A549 (cell line): ENCODE data around the gene GRID2IP. TPM values are rescaled to one million over a fixed set of nuclear protein-coding genes. Genes with fewer than 3 reads are reported as not detected.

Source experiments
- ATAC-seq, 2 experiments: fragments of 200-7000 bp in 1 of 2; fragments of >200 bp in 1 of 2; cut with Nextera tagmentation in 1 of 2; cut with Tn5 transposase in 1 of 2; 3 replicates each; pipeline versions ENCODE4 v1.8.0 to v1.9.1; 2018 to 2020; ENCODE audit warnings: mild to moderate bottlenecking in 1 of 2, moderate library complexity in 1 of 2
- CTCF ChIA-PET: fragments of 300-600 bp; sonication (Branson Sonifier 250); formaldehyde crosslinking; extraction: SDS; loops from one replicate; lab custom pipeline; 2021; ENCODE audit warnings: antibody characterized with exemption, inconsistent platforms; lab: Yijun Ruan, JAX
- POLR2A ChIA-PET: fragments of 350-600 bp; formaldehyde crosslinking; extraction: SDS; loops from one replicate; lab custom pipeline; 2021; ENCODE audit warnings: antibody characterized with exemption, inconsistent platforms; lab: Yijun Ruan, JAX
- DNase-seq, 2 experiments: peaks; one replicate each; pipeline versions ENCODE4 v3.0.0 to v3.0.0-alpha.2; 2011 to 2016; ENCODE audit warnings: low read depth in 1 of 2, low spot score in 1 of 2
- FAIRE-seq: peaks from 2 replicates; lab custom pipeline; 2011; peaks lifted over from hg19 to GRCh38; lab: Jason Lieb, UNC
- H3K27ac ChIP-seq, 2 experiments: fragments of >200 bp; sonication (Bioruptor Twin); formaldehyde crosslinking; 3 replicates each; pipeline ENCODE4 v1.5.1; 2016 to 2017
- H3K4me1 ChIP-seq: fragments of >200 bp; sonication (Bioruptor Twin); formaldehyde crosslinking; 3 replicates; pipeline ENCODE4 v1.6.1; 2016
- H3K4me2 ChIP-seq: fragments of >200 bp; sonication (Bioruptor Twin); formaldehyde crosslinking; 3 replicates; pipeline ENCODE4 v1.6.1; 2016
- H3K4me3 ChIP-seq: fragments of >200 bp; sonication (Bioruptor Twin); formaldehyde crosslinking; 3 replicates; pipeline ENCODE4 v1.5.1; 2016
- H3K9me3 ChIP-seq: fragments of >200 bp; sonication (Bioruptor Twin); formaldehyde crosslinking; 3 replicates; pipeline ENCODE4 v1.6.1; 2016
- ATOH8 ChIP-seq: fragments of 250-450 bp; sonication (Bioruptor Pico); IDR thresholded peaks from 2 replicates; pipeline ENCODE4 v1.5.0; 2020; ENCODE audit warnings: low read depth, mild to moderate bottlenecking, moderate library complexity
- CHD4 ChIP-seq: fragments of 200-600 bp; sonication (generic); IDR thresholded peaks from 2 replicates; pipeline ENCODE4 v1.6.1; 2016; ENCODE audit warnings: antibody characterized with exemption, mild to moderate bottlenecking, borderline replicate concordance
- EHF ChIP-seq: fragments of 250-450 bp; sonication (Bioruptor Pico); IDR thresholded peaks from 2 replicates; pipeline ENCODE4 v1.5.0; 2020; ENCODE audit warnings: mild to moderate bottlenecking
- ELK1 ChIP-seq: fragments of 150-350 bp; IDR thresholded peaks from 2 replicates; pipeline ENCODE4 v1.6.1; 2014; ENCODE audit warnings: low read depth, mild to moderate bottlenecking, low read length
- EP300 ChIP-seq, 2 experiments: fragments of >200 bp; sonication (Bioruptor Twin); formaldehyde crosslinking; IDR thresholded peaks; 2 replicates in 1 of 2; 3 replicates in 1 of 2; pipeline ENCODE4 v1.6.1; 2016 to 2017
- GATA3 ChIP-seq: IDR thresholded peaks from 2 replicates; pipeline ENCODE4 v1.6.1; 2012; ENCODE audit warnings: borderline replicate concordance
- HES2 ChIP-seq: fragments of >200 bp; sonication (Bioruptor Twin); formaldehyde crosslinking; IDR thresholded peaks from 2 replicates; pipeline ENCODE4 v1.6.1; 2016
- HMGXB4 ChIP-seq: fragments of 250-450 bp; sonication (Bioruptor Pico); IDR thresholded peaks from 2 replicates; pipeline ENCODE4 v1.5.0; 2021; ENCODE audit warnings: mild to moderate bottlenecking, moderate library complexity, borderline replicate concordance
- MAFK ChIP-seq: fragments of 450-650 bp; IDR thresholded peaks from 2 replicates; pipeline ENCODE4 v1.6.1; 2014; ENCODE audit not compliant: partially characterized antibody
- NR3C1 ChIP-seq: fragments of >200 bp; sonication (Bioruptor Twin); formaldehyde crosslinking; IDR thresholded peaks from 3 replicates; pipeline ENCODE4 v1.6.1; 2017
- PHF8 ChIP-seq: fragments of 200-600 bp; sonication (generic); IDR thresholded peaks from 2 replicates; pipeline ENCODE4 v1.6.1; 2016; ENCODE audit warnings: low read depth, mild to moderate bottlenecking, antibody characterized with exemption, moderate library complexity, borderline replicate concordance
- POLR2AphosphoS2 ChIP-seq: conservative IDR thresholded peaks from 2 replicates; pipeline ENCODE4 v1.6.1; 2012; ENCODE audit warnings: low read length, improper control_type of control experiment, inconsistent platforms
- RAD21 ChIP-seq, 2 experiments: fragments of >200 bp in 1 of 2; sonication (Bioruptor Twin) in 1 of 2; formaldehyde crosslinking in 1 of 2; IDR thresholded peaks in 1 of 2; conservative IDR thresholded peaks in 1 of 2; 2 replicates in 1 of 2; 3 replicates in 1 of 2; pipeline ENCODE4 v1.6.1; 2012 to 2018; ENCODE audit warnings: inconsistent platforms in 1 of 2
- REST ChIP-seq: fragments of 200-600 bp; sonication (generic); IDR thresholded peaks from 2 replicates; pipeline ENCODE4 v1.6.1; 2016; ENCODE audit warnings: antibody characterized with exemption, mild to moderate bottlenecking, moderate library complexity
- SMC3 ChIP-seq: fragments of >200 bp; sonication (Bioruptor Twin); formaldehyde crosslinking; IDR thresholded peaks from 3 replicates; pipeline ENCODE4 v1.6.1; 2018; ENCODE audit warnings: inconsistent platforms
- SREBF2 ChIP-seq: fragments of 450-650 bp; IDR thresholded peaks from 2 replicates; pipeline ENCODE4 v1.6.1; 2014; ENCODE audit warnings: mild to moderate bottlenecking, moderate library complexity
- ZC3H11A ChIP-seq: fragments of 450-650 bp; IDR thresholded peaks from 2 replicates; pipeline ENCODE4 v1.6.1; 2014; ENCODE audit warnings: antibody characterized with exemption, mild to moderate bottlenecking
- ZSCAN20 ChIP-seq: fragments of 250-450 bp; sonication (Bioruptor Pico); IDR thresholded peaks from 2 replicates; pipeline ENCODE4 v1.8.0; 2022; ENCODE audit warnings: mild to moderate bottlenecking, moderate library complexity
- WGBS: methylation state at CpG from one replicate; pipeline ENCODE4 v1.1.6; 2017; ENCODE audit errors: missing lambda C conversion rate; 5-methylcytosine and 5-hydroxymethylcytosine counted together
- polyA plus RNA-seq, 4 experiments: library from polyadenylated mRNA; depleted of rRNA in 3 of 4; stranded (reverse); fragments of >200 nt; fragmentation: RNase III in 1 of 4; extraction: RNeasy Plus Mini Kit Qiagen cat#74134 plus additional on column Dnase treatment in 1 of 4; gene quantifications; 2 replicates in 3 of 4; 3 replicates in 1 of 4; pipeline ENCODE4 v1.2.3, GENCODE V29; 2011 to 2017

GRID2IP gene
- polyA plus RNA-seq, 2 of the 4 experiments (the other 2 are of a cell fraction) = not detected

GRCh38 chr7:6507906-6508305 lies 43.4 kb downstream of the GRID2IP start:
- FAIRE-seq = no peak
- H3K4me1 ChIP-seq = no peaks in the 10 kb centered on the region
- TF ChIP-seq POLR2AphosphoS2 = no peak
- TF ChIP-seq CHD4 = no peak
- no peak for TF ChIP-seq ZSCAN20
- TF ChIP-seq ATOH8 = no peak
- no peak for TF ChIP-seq HES2
- TF ChIP-seq NR3C1 = no peak
- no peak for TF ChIP-seq PHF8
- TF ChIP-seq RAD21 (conservative IDR thresholded peaks at IDR 0.05 in 1 of 2, IDR thresholded peaks at IDR 0.05 in 1 of 2) = no peak
- TF ChIP-seq REST = no peak
- TF ChIP-seq HMGXB4 (CRISPR knock-in tag) = no peak
- TF ChIP-seq SMC3 = no peak
- TF ChIP-seq GATA3 = no peak
- TF ChIP-seq ZC3H11A = no peak
- no peak for TF ChIP-seq ELK1
- TF ChIP-seq SREBF2 = no peak
- TF ChIP-seq MAFK = no peak
- no peak for TF ChIP-seq EP300 (IDR thresholded peaks at IDR 0.05)
- TF ChIP-seq EHF (CRISPR knock-in tag) = no peak
- 86% methylated on average over 7 of the region's 16 CpGs for WGBS
- no peaks in the 10 kb centered on the region for H3K9me3 ChIP-seq
- H3K4me2 ChIP-seq = no peak overlapping the region
- no peak for DNase-seq
- no peak overlapping the region for H3K27ac ChIP-seq
- H3K4me3 ChIP-seq = no peak overlapping the region
- POLR2A ChIA-PET = no interaction called here
- CTCF ChIA-PET = no interaction called here
- ATAC-seq = no peak
